B cell (primary cell): Measurements from ENCODE around the gene CD79A. TPM values are rescaled to one million over a fixed set of nuclear protein-coding genes. Genes with fewer than 3 reads are reported as not detected.
A peak's percentile ranks its signal among the peaks of the same experiment; 100 is the strongest.

ENCODE experiments used
- ATAC-seq: fragments of 200-7000 bp; cut with Tn5 transposase; one replicate; pipeline ENCODE4 v1.10.0; 2021; ENCODE audit warnings: low read depth, mild to moderate bottlenecking, moderate number of reproducible peaks, moderate library complexity
- CTCF ChIA-PET: fragments of 350-600 bp; sonication (Branson Sonifier 250); formaldehyde crosslinking; loops from one replicate; lab custom pipeline; 2021; ENCODE audit warnings: antibody characterized with exemption, inconsistent platforms; lab: Charles Lee
- POLR2A ChIA-PET: fragments of 350-600 bp; sonication (Branson Sonifier 250); formaldehyde crosslinking; loops from one replicate; lab custom pipeline; 2021; ENCODE audit warnings: antibody characterized with exemption; lab: Charles Lee
- DNase-seq: peaks from one replicate; pipeline ENCODE4 v3.0.0; 2013
- H2AFZ ChIP-seq: 2 replicates; pipeline ENCODE4 v1.6.1; 2012; ENCODE audit warnings: mild to moderate bottlenecking, low read depth, low read length; ENCODE audit not compliant: insufficient read depth, poor library complexity, severe bottlenecking
- H3K27ac ChIP-seq, 2 donors: 1 replicate in 1 of 2; 2 replicates in 1 of 2; pipeline ENCODE4 v1.5.1; 2012 to 2013; ENCODE audit warnings: low read length in 2 of 2, mild to moderate bottlenecking in 2 of 2, moderate library complexity in 1 of 2
- H3K27me3 ChIP-seq, 4 experiments: fragments of 200-600 bp in 1 of 4; sonication (generic) in 1 of 4; replicated peaks in 1 of 4; 1 replicate in 2 of 4; 2 replicates in 2 of 4; pipeline versions ENCODE4 v1.6.1 to v1.7.0; 2013 to 2016; ENCODE audit warnings: low read length in 3 of 4, mild to moderate bottlenecking in 2 of 4, mixed read lengths in 1 of 4, moderate library complexity in 1 of 4; ENCODE audit not compliant: insufficient read depth in 4 of 4, control insufficient read depth in 3 of 4; ENCODE audit errors: control extremely low read depth in 1 of 4
- H3K36me3 ChIP-seq, 2 experiments: replicated peaks in 1 of 2; 1 replicate in 1 of 2; 2 replicates in 1 of 2; pipeline versions ENCODE4 v1.6.1 to v1.7.1; 2013; ENCODE audit warnings: low read length in 1 of 2; ENCODE audit not compliant: insufficient read depth in 2 of 2, control insufficient read depth in 1 of 2; ENCODE audit errors: control extremely low read depth in 1 of 2, extremely low read depth in 1 of 2
- H3K4me1 ChIP-seq, 2 donors: fragments of 200-600 bp in 1 of 2; sonication (generic) in 1 of 2; 1 replicate in 1 of 2; 2 replicates in 1 of 2; pipeline versions ENCODE4 v1.5.1 to v1.6.1; 2013 to 2017; ENCODE audit warnings: low read length in 2 of 2; ENCODE audit not compliant: control insufficient read depth in 2 of 2, insufficient read depth in 2 of 2
- H3K4me2 ChIP-seq: replicated peaks from 2 replicates; pipeline ENCODE3; 2012; ENCODE audit warnings: mild to moderate bottlenecking, low read depth, low read length; ENCODE audit not compliant: poor library complexity, severe bottlenecking
- H3K4me3 ChIP-seq, 5 experiments: fragments of 200-600 bp in 1 of 5; sonication (generic) in 1 of 5; 1 replicate in 3 of 5; 2 replicates in 2 of 5; pipeline versions ENCODE4 v1.5.1 to v1.7.0; 2011 to 2016; ENCODE audit warnings: low read length in 4 of 5, mild to moderate bottlenecking in 4 of 5, low read depth in 2 of 5, control low read depth in 1 of 5, moderate library complexity in 1 of 5; ENCODE audit not compliant: insufficient read depth in 1 of 5; ENCODE audit errors: control extremely low read depth in 1 of 5, extremely low read depth in 1 of 5
- H3K79me2 ChIP-seq: fragments of 200-600 bp; sonication (generic); one replicate; pipeline ENCODE4 v1.6.0; 2016; ENCODE audit warnings: low read length; ENCODE audit not compliant: control insufficient read depth, insufficient read depth
- H3K9ac ChIP-seq: fragments of 200-600 bp; sonication (generic); 2 replicates; pipeline ENCODE4 v1.6.1; 2017; ENCODE audit warnings: mild to moderate bottlenecking, low read length, moderate library complexity
- H3K9me3 ChIP-seq, 3 donors: one replicate each; pipeline versions ENCODE4 v1.6.1 to v1.7.1; 2013; ENCODE audit warnings: low read length in 2 of 3; ENCODE audit not compliant: control insufficient read depth in 2 of 3, insufficient read depth in 1 of 3; ENCODE audit errors: control extremely low read depth in 1 of 3
- H4K20me1 ChIP-seq: 2 replicates; pipeline ENCODE4 v1.6.0; 2012; ENCODE audit warnings: mild to moderate bottlenecking, low read length; ENCODE audit not compliant: insufficient read depth, control insufficient read depth, poor library complexity, severe bottlenecking
- H3K27ac Mint-ChIP-seq: one replicate; pipeline ENCODE4 v1.8.0; 2021; ENCODE audit warnings: mixed read lengths
- H3K27me3 Mint-ChIP-seq: one replicate; pipeline ENCODE4 v1.8.0; 2021; ENCODE audit warnings: mixed read lengths
- H3K4me1 Mint-ChIP-seq: one replicate; pipeline ENCODE4 v1.8.0; 2021; ENCODE audit warnings: mixed read lengths
- H3K4me3 Mint-ChIP-seq: one replicate; pipeline ENCODE4 v1.8.0; 2021; ENCODE audit warnings: mixed read lengths
- H3K9me3 Mint-ChIP-seq: one replicate; pipeline ENCODE4 v1.8.0; 2022; ENCODE audit warnings: mixed read lengths; ENCODE audit not compliant: insufficient read depth
- CTCF ChIP-seq: fragments of 200-600 bp; IDR thresholded peaks from one replicate; pipeline ENCODE4 v1.8.0; 2022; ENCODE audit warnings: antibody characterized with exemption, mild to moderate bottlenecking
- EZH2 ChIP-seq: IDR thresholded peaks from 2 replicates; pipeline ENCODE4 v1.6.1; 2012; ENCODE audit warnings: borderline replicate concordance, low read depth, mild to moderate bottlenecking, moderate library complexity, low read length; ENCODE audit not compliant: insufficient read depth, poor library complexity, severe bottlenecking
- WGBS: methylation state at CpG from one replicate; pipeline ENCODE4 v1.1.5; 2013; ENCODE audit warnings: missing lambda C conversion rate; ENCODE audit not compliant: insufficient coverage; 5-methylcytosine and 5-hydroxymethylcytosine counted together
- intact Hi-C: fragments of 100-400 bp; cut with micrococcal nuclease; formaldehyde crosslinking; loops from one replicate; pipeline ENCODE4 v1.10.0; 2022
- polyA plus RNA-seq: library from polyadenylated mRNA; depleted of rRNA; stranded (reverse); fragments of >200 nt; gene quantifications from 2 replicates; pipeline ENCODE4 v1.2.3, GENCODE V29; 2012
- total RNA-seq, 2 donors: library from RNA; stranded (reverse); fragments of 120-200 nt in 1 of 2; gene quantifications; 1 replicate in 1 of 2; 2 replicates in 1 of 2; pipeline versions ENCODE4 v1.2.3 to v1.2.4, GENCODE V29; 2013 to 2022

CD79A gene
- total and polyA plus RNA-seq, 2 donors (not counting 1 experiment from before 2014, with no cell fraction given): 1,280 to 1,471 TPM

GRCh38 chr19:41929536-41930071 lies 52.5 kb downstream of the CD79A start:
- H3K4me1 Mint-ChIP-seq: peaks cover 40% of the 10 kb centered on the region
- DNase-seq (no peak), ATAC-seq (no peak)
- peak overlapping the region; percentile 94 for H3K4me2 ChIP-seq
- H3K4me3 ChIP-seq: no peak overlapping the region
- CTCF ChIA-PET: interaction anchor here (0.9 to 4.4 kb wide), 11 partner anchors 12 to 136 kb away, joined by 3 to 28 read pairs (median 4); no protein-coding TSS in a partner anchor
- H3K36me3 ChIP-seq: no peaks in the 10 kb centered on the region
- no peak overlapping the region for H3K27ac ChIP-seq
- peaks cover 53 to 62% of the 10 kb centered on the region in 2 donors for H3K4me1 ChIP-seq
- H3K9ac ChIP-seq: peak overlapping the region; percentile 73
- intact Hi-C loops: loop anchor here (2.0 kb wide), 2 partner anchors 15 kb away; no protein-coding TSS in a partner anchor
- H3K4me3 Mint-ChIP-seq: peak overlapping the region; percentile 46
- POLR2A ChIA-PET: interaction anchor here (0.8 to 2.5 kb wide), 4 partner anchors 12 to 56 kb away, joined by 4 to 17 read pairs (median 5); partner anchors contain the start of gene CD79A
- H2AFZ ChIP-seq: peak overlapping the region; percentile 83
- 24% methylated on average over 10 of the region's 14 CpGs for WGBS
- H3K9me3 ChIP-seq: no peaks in the 10 kb centered on the region
- H3K79me2 ChIP-seq: peaks cover 4% of the 10 kb centered on the region
- no peaks in the 10 kb centered on the region for H3K9me3 Mint-ChIP-seq
- H3K27ac Mint-ChIP-seq: peak overlapping the region; percentile 87
- no peaks in the 10 kb centered on the region for H4K20me1 ChIP-seq
- TF ChIP-seq CTCF (no peak), EZH2 (no peak)
- peaks cover 5% of the 10 kb centered on the region for H3K27me3 Mint-ChIP-seq
- H3K27me3 ChIP-seq: peaks cover 0 to 32% (median 6%) of the 10 kb centered on the region in 4 experiments

GRCh38 chr19:41930322-41930722 lies 53.2 kb downstream of the CD79A start:
- H3K27ac Mint-ChIP-seq: no peak overlapping the region
- no peaks in the 10 kb centered on the region for H3K9me3 Mint-ChIP-seq
- H3K9ac ChIP-seq: no peak overlapping the region

More at GRCh38 chr19:41930322-41930722, 53.2 kb downstream of the CD79A start:
- ChIA-PET POLR2A (interaction anchor here (0.6 to 2.5 kb wide), 6 partner anchors 15 to 57 kb away, joined by 4 to 17 read pairs (median 5); partner anchors contain the start of gene CD79A), CTCF (interaction anchor here (0.9 to 5.4 kb wide), 12 partner anchors 14 to 137 kb away, joined by 3 to 54 read pairs (median 6); partner anchors contain the start of gene RPS19)
- Histone ChIP-seq H3K4me3 (no peak overlapping the region), H3K36me3 (no peaks in the 10 kb centered on the region), H3K27me3 (peaks cover 0 to 26% (median 5%) of the 10 kb centered on the region in 4 experiments), H3K79me2 (peaks cover 11% of the 10 kb centered on the region), H3K4me2 (peak overlapping the region; percentile 94), H3K27ac (no peak overlapping the region), H2AFZ (no peak overlapping the region), H3K9me3 (no peaks in the 10 kb centered on the region), H4K20me1 (no peaks in the 10 kb centered on the region), H3K4me1 (peaks cover 56 to 66% of the 10 kb centered on the region in 2 donors)
- ATAC-seq: no peak
- peaks cover 5% of the 10 kb centered on the region for H3K27me3 Mint-ChIP-seq
- H3K4me3 Mint-ChIP-seq: peak overlapping the region; percentile 46
- no peak for DNase-seq
- TF ChIP-seq EZH2 (no peak), CTCF (no peak)
- intact Hi-C loops: no loop called here
- WGBS: 10% methylated on average over 7 of the region's 7 CpGs
- H3K4me1 Mint-ChIP-seq: peaks cover 48% of the 10 kb centered on the region
